Nephron (organoid): ENCODE data around the gene EPB42.

Experiments used
- H3K27ac Mint-ChIP-seq, 3 experiments: 2 replicates each; pipeline ENCODE4 v1.8.0; 2020; ENCODE audit warnings: mixed read lengths in 3 of 3, mild to moderate bottlenecking in 2 of 3, moderate library complexity in 1 of 3
- H3K27me3 Mint-ChIP-seq: 2 replicates; pipeline ENCODE4 v1.8.0; 2021; ENCODE audit warnings: low read depth, mild to moderate bottlenecking, moderate library complexity, mixed read lengths
- H3K36me3 Mint-ChIP-seq: 2 replicates; pipeline ENCODE4 v1.8.0; 2020; ENCODE audit warnings: low read depth, mixed read lengths
- H3K4me1 Mint-ChIP-seq: 2 replicates; pipeline ENCODE4 v1.8.0; 2020; ENCODE audit warnings: mixed read lengths
- H3K4me3 Mint-ChIP-seq, 3 experiments: 2 replicates each; pipeline ENCODE4 v1.8.0; 2020; ENCODE audit warnings: mild to moderate bottlenecking in 3 of 3, mixed read lengths in 3 of 3, moderate library complexity in 2 of 3
- H3K9me3 Mint-ChIP-seq: 2 replicates; pipeline ENCODE4 v1.8.0; 2020; ENCODE audit warnings: mixed read lengths
- TF ChIP-seq, protein P1 (sequence below), 3 experiments: fragments of 200-600 bp; sonication (generic); IDR thresholded peaks; one replicate each; pipeline ENCODE4 v1.5.0; 2021; ENCODE audit warnings: antibody characterized with exemption in 3 of 3; ENCODE audit not compliant: unreplicated experiment in 3 of 3

The EPB42 gene

GRCh38 chr15:43165801-43166325 lies 55.0 kb downstream of the EPB42 start:
- H3K4me1 Mint-ChIP-seq = no peaks in the 10 kb centered on the region
- H3K27me3 Mint-ChIP-seq = no peaks in the 10 kb centered on the region
- TF ChIP-seq, protein P1, sequence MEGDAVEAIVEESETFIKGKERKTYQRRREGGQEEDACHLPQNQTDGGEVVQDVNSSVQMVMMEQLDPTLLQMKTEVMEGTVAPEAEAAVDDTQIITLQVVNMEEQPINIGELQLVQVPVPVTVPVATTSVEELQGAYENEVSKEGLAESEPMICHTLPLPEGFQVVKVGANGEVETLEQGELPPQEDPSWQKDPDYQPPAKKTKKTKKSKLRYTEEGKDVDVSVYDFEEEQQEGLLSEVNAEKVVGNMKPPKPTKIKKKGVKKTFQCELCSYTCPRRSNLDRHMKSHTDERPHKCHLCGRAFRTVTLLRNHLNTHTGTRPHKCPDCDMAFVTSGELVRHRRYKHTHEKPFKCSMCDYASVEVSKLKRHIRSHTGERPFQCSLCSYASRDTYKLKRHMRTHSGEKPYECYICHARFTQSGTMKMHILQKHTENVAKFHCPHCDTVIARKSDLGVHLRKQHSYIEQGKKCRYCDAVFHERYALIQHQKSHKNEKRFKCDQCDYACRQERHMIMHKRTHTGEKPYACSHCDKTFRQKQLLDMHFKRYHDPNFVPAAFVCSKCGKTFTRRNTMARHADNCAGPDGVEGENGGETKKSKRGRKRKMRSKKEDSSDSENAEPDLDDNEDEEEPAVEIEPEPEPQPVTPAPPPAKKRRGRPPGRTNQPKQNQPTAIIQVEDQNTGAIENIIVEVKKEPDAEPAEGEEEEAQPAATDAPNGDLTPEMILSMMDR (IDR thresholded peaks at IDR 0.05; ENCODE audit: unreplicated experiment in 3 of 3) = no peak
- peaks cover 39% of the 10 kb centered on the region for H3K36me3 Mint-ChIP-seq
- no peak overlapping the region for H3K4me3 Mint-ChIP-seq
- peaks cover 7% of the 10 kb centered on the region for H3K9me3 Mint-ChIP-seq
- H3K27ac Mint-ChIP-seq = no peak overlapping the region

GRCh38 chr15:43153269-43153668 lies 67.5 kb downstream of the EPB42 start:
- no peak overlapping the region for H3K27ac Mint-ChIP-seq
- H3K36me3 Mint-ChIP-seq = peaks cover 21% of the 10 kb centered on the region
- H3K4me3 Mint-ChIP-seq = no peak overlapping the region
- no peaks in the 10 kb centered on the region for H3K4me1 Mint-ChIP-seq
- TF ChIP-seq, protein P1 (IDR thresholded peaks at IDR 0.05; ENCODE audit: unreplicated experiment in 3 of 3) = no peak
- no peaks in the 10 kb centered on the region for H3K9me3 Mint-ChIP-seq
- no peaks in the 10 kb centered on the region for H3K27me3 Mint-ChIP-seq

GRCh38 chr15:43151688-43152087 lies 69.1 kb downstream of the EPB42 start:
- no peak overlapping the region for H3K27ac Mint-ChIP-seq
- H3K9me3 Mint-ChIP-seq = no peaks in the 10 kb centered on the region
- peaks cover 14% of the 10 kb centered on the region for H3K36me3 Mint-ChIP-seq
- no peaks in the 10 kb centered on the region for H3K27me3 Mint-ChIP-seq
- H3K4me1 Mint-ChIP-seq = no peaks in the 10 kb centered on the region
- no peak overlapping the region for H3K4me3 Mint-ChIP-seq
- TF ChIP-seq, protein P1 (IDR thresholded peaks at IDR 0.05; ENCODE audit: unreplicated experiment in 3 of 3) = no peak

DNA sequence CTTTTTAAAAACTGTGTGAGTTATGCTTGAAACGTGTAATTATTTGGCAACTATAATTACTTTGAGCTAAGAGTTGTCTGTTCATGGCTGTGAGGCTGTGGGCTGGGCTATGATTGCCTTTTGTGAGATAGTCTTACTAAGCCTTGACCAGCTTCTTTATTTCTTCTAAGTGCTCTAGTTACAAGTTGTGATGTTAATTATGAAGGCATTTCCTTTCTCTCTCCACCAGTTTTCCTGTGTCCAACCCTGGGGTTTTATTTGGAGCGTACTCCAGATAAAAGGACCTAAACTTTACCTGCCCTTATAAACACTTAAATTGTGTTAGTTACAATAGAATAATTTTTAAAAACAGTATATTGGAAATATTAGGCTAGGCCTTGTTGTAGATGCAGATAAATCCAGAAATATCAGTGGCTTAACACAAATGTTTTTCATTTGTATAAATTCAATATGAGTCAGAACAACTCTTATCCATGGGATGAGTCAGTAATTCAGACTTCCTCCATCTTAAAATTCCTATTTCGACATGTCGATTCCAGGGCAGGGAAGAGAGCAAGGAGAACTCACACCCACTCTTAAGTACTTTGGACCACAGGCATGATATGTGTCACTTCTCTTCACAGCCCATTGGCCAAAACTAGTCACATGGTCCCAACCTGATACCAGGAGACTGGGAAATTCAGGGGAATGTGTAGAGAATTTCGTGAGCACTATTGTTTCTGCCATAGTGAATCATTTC lies 70.5 kb downstream of the EPB42 start:
- TF ChIP-seq, protein P1 (IDR thresholded peaks at IDR 0.05; ENCODE audit: unreplicated experiment in 3 of 3) = no peak
- Mint-ChIP-seq H3K4me3 (no peak overlapping the region), H3K27me3 (no peaks in the 10 kb centered on the region), H3K36me3 (peaks cover 11% of the 10 kb centered on the region), H3K9me3 (no peaks in the 10 kb centered on the region), H3K27ac (no peak overlapping the region), H3K4me1 (no peaks in the 10 kb centered on the region)
